CD4-positive, CD25-positive, alpha-beta regulatory T cell (primary cell): ENCODE data around the gene WDR31. TPM values are rescaled to one million over a fixed set of nuclear protein-coding genes. Genes with fewer than 3 reads are reported as not detected.
"Not testable (repeated sequence)": the region's sequence is repeated elsewhere in the genome, so short reads cannot be mapped to it uniquely, and the experiment has no call there.

Experiments used
- ATAC-seq, 2 donors: fragments of 150-1000 bp; cut with Tn5 transposase; one replicate each; pipeline ENCODE4 v1.10.0; 2021; ENCODE audit warnings: low read depth in 2 of 2, moderate number of reproducible peaks in 2 of 2, moderate library complexity in 1 of 2
- DNase-seq, 3 donors: peaks; one replicate each; pipeline versions ENCODE4 v3.0.0 to v3.0.0-alpha.2; 2012 to 2022; ENCODE audit warnings: mixed read lengths in 1 of 3
- H3K27ac ChIP-seq: one replicate; pipeline ENCODE4 v1.7.0; 2013; ENCODE audit warnings: mild to moderate bottlenecking, low read length; ENCODE audit not compliant: insufficient read depth, poor library complexity, severe bottlenecking
- H3K27me3 ChIP-seq: one replicate; pipeline ENCODE4 v1.7.0; 2013; ENCODE audit warnings: low read length; ENCODE audit not compliant: control insufficient read depth, insufficient read depth
- H3K36me3 ChIP-seq: one replicate; pipeline ENCODE4 v1.7.0; 2013; ENCODE audit warnings: mild to moderate bottlenecking, low read length, moderate library complexity; ENCODE audit not compliant: control insufficient read depth, insufficient read depth
- H3K4me1 ChIP-seq: 2 replicates; pipeline ENCODE4 v1.7.0; 2013; ENCODE audit warnings: mild to moderate bottlenecking, low read length; ENCODE audit not compliant: insufficient read depth, control insufficient read depth, poor library complexity, severe bottlenecking
- H3K4me3 ChIP-seq: one replicate; pipeline ENCODE4 v1.7.0; 2013; ENCODE audit warnings: low read depth, mild to moderate bottlenecking, low read length, moderate library complexity
- H3K9me3 ChIP-seq, 2 experiments: 1 replicate in 1 of 2; 2 replicates in 1 of 2; pipeline ENCODE4 v1.7.0; 2013; ENCODE audit warnings: low read length in 2 of 2, mild to moderate bottlenecking in 1 of 2, moderate library complexity in 1 of 2; ENCODE audit not compliant: control insufficient read depth in 2 of 2
- H3K27ac Mint-ChIP-seq, 3 donors: one replicate each; pipeline ENCODE4 v1.8.0; 2020 to 2022; ENCODE audit warnings: mild to moderate bottlenecking in 3 of 3, mixed read lengths in 3 of 3, moderate library complexity in 2 of 3
- H3K27me3 Mint-ChIP-seq: one replicate; pipeline ENCODE4 v1.8.0; 2022; ENCODE audit warnings: mild to moderate bottlenecking, mixed read lengths
- H3K36me3 Mint-ChIP-seq: one replicate; pipeline ENCODE4 v1.8.0; 2020; ENCODE audit warnings: mixed read lengths
- H3K4me1 Mint-ChIP-seq, 4 donors: one replicate each; pipeline ENCODE4 v1.8.0; 2020 to 2022; ENCODE audit warnings: mixed read lengths in 4 of 4, mild to moderate bottlenecking in 1 of 4
- H3K4me3 Mint-ChIP-seq, 4 donors: one replicate each; pipeline ENCODE4 v1.8.0; 2020 to 2022; ENCODE audit warnings: mild to moderate bottlenecking in 4 of 4, mixed read lengths in 4 of 4, moderate library complexity in 3 of 4
- H3K9me3 Mint-ChIP-seq, 7 donors: one replicate each; pipeline ENCODE4 v1.8.0; 2020 to 2022; ENCODE audit warnings: mixed read lengths in 7 of 7, mild to moderate bottlenecking in 3 of 7, moderate library complexity in 2 of 7
- polyA plus RNA-seq, 4 donors: library from polyadenylated mRNA; unstranded; fragments of 300-500 nt; fragmentation: Illumina TruSeq; gene quantifications; one replicate each; pipeline ENCODE4 v1.2.3, GENCODE V29; 2021
- total RNA-seq: library from RNA; stranded (reverse); gene quantifications from one replicate; pipeline ENCODE4 v1.2.3, GENCODE V29; 2022

WDR31 gene
- total RNA-seq (0.22 TPM), polyA plus RNA-seq (under 1 TPM in 3 of 4 donors, not detected in 1; 0.06 to 0.32 (median 0.16) TPM)

GRCh38 chr9:113340011-113340699, at the start of gene WDR31:
Gene WDR31, minus strand, starts transcription at chr9:113340275. Its CDS starts 8,253 bp downstream, at chr9:113332022.
- peak within 1 kb of the TSS; percentile 69 for H3K4me3 ChIP-seq
- peak; percentile 56 to 89 (median 74) for DNase-seq
- peaks cover 6% of the 10 kb centered on the region for H3K4me1 ChIP-seq
- peak within 1 kb of the TSS; percentile 56 to 83 (median 78) for H3K27ac Mint-ChIP-seq
- H3K27me3 Mint-ChIP-seq: peaks cover 28% of the 10 kb centered on the region
- H3K4me3 Mint-ChIP-seq: peak within 1 kb of the TSS; percentile 80 to 89 (median 86)
- ATAC-seq: peak; percentile 98
- peaks cover 0 to 2% (median 0%) of the 10 kb centered on the region in 7 donors for H3K9me3 Mint-ChIP-seq
- peaks cover 0 to 28% (median 11%) of the 10 kb centered on the region in 4 donors for H3K4me1 Mint-ChIP-seq
- no peak within 1 kb of the TSS for H3K27ac ChIP-seq
- H3K9me3 ChIP-seq: no peaks in the 10 kb centered on the region
- no peaks in the 10 kb centered on the region for H3K36me3 ChIP-seq
- no peaks in the 10 kb centered on the region for H3K36me3 Mint-ChIP-seq
- no peaks in the 10 kb centered on the region for H3K27me3 ChIP-seq

- Histone ChIP-seq H3K27ac (no peak overlapping the region), H3K9me3 (no peaks in the 10 kb centered on the region), H3K36me3 (peaks cover 53% of the 10 kb centered on the region), H3K4me1 (no peaks in the 10 kb centered on the region), H3K27me3 (no peaks in the 10 kb centered on the region), H3K4me3 (no peak overlapping the region)
- no peaks in the 10 kb centered on the region for H3K27me3 Mint-ChIP-seq
- H3K36me3 Mint-ChIP-seq: peaks cover 44% of the 10 kb centered on the region
- H3K9me3 Mint-ChIP-seq: peaks cover 0 to 1% (median 0%) of the 10 kb centered on the region in 7 donors
- H3K27ac Mint-ChIP-seq: no peak overlapping the region
- H3K4me1 Mint-ChIP-seq: no peaks in the 10 kb centered on the region
- H3K4me3 Mint-ChIP-seq: no peak overlapping the region
- DNase-seq (no peak), ATAC-seq (no peak)
Observed at GRCh38 chr9:113389451-113389850, 49.4 kb upstream of the WDR31 start.

- no peaks in the 10 kb centered on the region for H3K4me1 ChIP-seq
- H3K36me3 Mint-ChIP-seq: peaks cover 44% of the 10 kb centered on the region
- ATAC-seq (no peak), DNase-seq (no peak)
- peaks cover 53% of the 10 kb centered on the region for H3K36me3 ChIP-seq
- H3K27ac Mint-ChIP-seq: no peak overlapping the region
- peaks cover 0 to 1% (median 0%) of the 10 kb centered on the region in 7 donors for H3K9me3 Mint-ChIP-seq
- H3K27me3 Mint-ChIP-seq: no peaks in the 10 kb centered on the region
- H3K4me3 Mint-ChIP-seq: no peak overlapping the region
- H3K27ac ChIP-seq: no peak overlapping the region
- no peaks in the 10 kb centered on the region for H3K4me1 Mint-ChIP-seq
- H3K27me3 ChIP-seq: no peaks in the 10 kb centered on the region
- no peaks in the 10 kb centered on the region for H3K9me3 ChIP-seq
- H3K4me3 ChIP-seq: no peak overlapping the region
Observed at GRCh38 chr9:113388833-113389232, 48.8 kb upstream of the WDR31 start.

GRCh38 chr9:113387560-113388230, 47.6 kb upstream of the WDR31 start:
- no peak overlapping the region for H3K27ac ChIP-seq
- H3K27me3 Mint-ChIP-seq: no peaks in the 10 kb centered on the region
- no peak overlapping the region for H3K4me3 Mint-ChIP-seq
- peaks cover 0 to 1% (median 0%) of the 10 kb centered on the region in 7 donors for H3K9me3 Mint-ChIP-seq
- H3K4me1 Mint-ChIP-seq: no peaks in the 10 kb centered on the region
- no peaks in the 10 kb centered on the region for H3K27me3 ChIP-seq
- DNase-seq (no peak), ATAC-seq (no peak)
- H3K9me3 ChIP-seq: no peaks in the 10 kb centered on the region
- H3K4me1 ChIP-seq: no peaks in the 10 kb centered on the region
- no peak overlapping the region for H3K4me3 ChIP-seq
- peaks cover 46% of the 10 kb centered on the region for H3K36me3 ChIP-seq
- peaks cover 44% of the 10 kb centered on the region for H3K36me3 Mint-ChIP-seq
- no peak overlapping the region for H3K27ac Mint-ChIP-seq

- Histone ChIP-seq H3K27ac (no peak overlapping the region), H3K36me3 (peaks cover 38% of the 10 kb centered on the region), H3K4me3 (no peak overlapping the region), H3K9me3 (no peaks in the 10 kb centered on the region), H3K27me3 (no peaks in the 10 kb centered on the region), H3K4me1 (no peaks in the 10 kb centered on the region)
- Mint-ChIP-seq H3K27me3 (no peaks in the 10 kb centered on the region), H3K9me3 (peaks cover 0 to 1% (median 0%) of the 10 kb centered on the region in 7 donors), H3K36me3 (peaks cover 35% of the 10 kb centered on the region), H3K4me1 (no peaks in the 10 kb centered on the region), H3K27ac (peak overlapping the region in 1 of 3 donors; percentile 52), H3K4me3 (no peak overlapping the region)
- DNase-seq (no peak), ATAC-seq (no peak)
Observed at GRCh38 chr9:113386571-113387393, 46.7 kb upstream of the WDR31 start.

- Histone ChIP-seq H3K27ac (no peak overlapping the region), H3K27me3 (no peaks in the 10 kb centered on the region), H3K4me1 (peaks cover 4% of the 10 kb centered on the region), H3K4me3 (no peak overlapping the region), H3K9me3 (no peaks in the 10 kb centered on the region), H3K36me3 (peaks cover under 1% of the 10 kb centered on the region)
- no peak for DNase-seq
- Mint-ChIP-seq H3K4me1 (peaks cover 0 to 4% (median 0%) of the 10 kb centered on the region in 4 donors), H3K9me3 (no peaks in the 10 kb centered on the region), H3K4me3 (peak overlapping the region in 1 of 4 donors; percentile 82), H3K27ac (peak overlapping the region in 1 of 3 donors; percentile 35), H3K27me3 (no peaks in the 10 kb centered on the region), H3K36me3 (peaks cover 18% of the 10 kb centered on the region)
- ATAC-seq: no peak
Observed at GRCh38 chr9:113381909-113382411, 41.9 kb upstream of the WDR31 start.

GRCh38 chr9:113381441-113381840, 41.4 kb upstream of the WDR31 start:
- H3K4me3 ChIP-seq, DNase-seq, H3K36me3 ChIP-seq, H3K4me1 Mint-ChIP-seq, H3K9me3 Mint-ChIP-seq, H3K27ac ChIP-seq, H3K27ac Mint-ChIP-seq, ATAC-seq, H3K4me1 ChIP-seq, H3K9me3 ChIP-seq, H3K27me3 ChIP-seq, H3K27me3 Mint-ChIP-seq: not testable (repeated sequence)
- Mint-ChIP-seq H3K36me3 (peaks cover 13% of the 10 kb centered on the region), H3K4me3 (peak overlapping the region in 1 of 4 donors; percentile 43)
